ENCODE results near the gene ACOD1. TPM values are rescaled to one million over a fixed set of nuclear protein-coding genes. Genes with fewer than 3 reads are reported as not detected.
A peak's percentile ranks its signal among the peaks of the same experiment; 100 is the strongest.

The ACOD1 gene
- total and polyA plus RNA-seq, 2 experiments from 2014 or later, result not detected

DNA sequence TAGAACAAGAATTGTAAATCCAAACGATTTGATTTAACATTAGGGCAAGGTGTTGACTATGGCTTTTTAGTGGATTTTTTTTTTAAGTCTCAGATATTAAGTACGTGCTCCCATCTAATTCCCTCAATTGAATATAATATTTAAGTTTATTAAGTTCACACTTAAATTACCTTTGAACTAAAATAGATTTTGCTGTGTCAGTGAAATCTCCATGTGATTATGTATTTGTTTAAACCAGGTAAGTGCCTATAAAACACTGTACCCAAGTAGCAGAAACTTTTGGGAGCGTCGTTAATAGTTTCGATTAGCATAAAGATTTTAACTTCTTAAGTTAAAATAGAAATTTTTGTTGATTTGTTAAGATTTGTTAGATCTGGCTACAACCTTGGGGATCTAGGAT, 45.2 kb downstream of the ACOD1 start:
- TF ChIP-seq EZH2 (IDR thresholded peaks at IDR 0.05; ENCODE audit: borderline replicate concordance), result no peak
- TF ChIP-seq EZH2phosphoT487 (IDR thresholded peaks at IDR 0.05; ENCODE audit: low read depth, severe bottlenecking, unreplicated experiment), result no peak
- TF ChIP-seq, protein P1, sequence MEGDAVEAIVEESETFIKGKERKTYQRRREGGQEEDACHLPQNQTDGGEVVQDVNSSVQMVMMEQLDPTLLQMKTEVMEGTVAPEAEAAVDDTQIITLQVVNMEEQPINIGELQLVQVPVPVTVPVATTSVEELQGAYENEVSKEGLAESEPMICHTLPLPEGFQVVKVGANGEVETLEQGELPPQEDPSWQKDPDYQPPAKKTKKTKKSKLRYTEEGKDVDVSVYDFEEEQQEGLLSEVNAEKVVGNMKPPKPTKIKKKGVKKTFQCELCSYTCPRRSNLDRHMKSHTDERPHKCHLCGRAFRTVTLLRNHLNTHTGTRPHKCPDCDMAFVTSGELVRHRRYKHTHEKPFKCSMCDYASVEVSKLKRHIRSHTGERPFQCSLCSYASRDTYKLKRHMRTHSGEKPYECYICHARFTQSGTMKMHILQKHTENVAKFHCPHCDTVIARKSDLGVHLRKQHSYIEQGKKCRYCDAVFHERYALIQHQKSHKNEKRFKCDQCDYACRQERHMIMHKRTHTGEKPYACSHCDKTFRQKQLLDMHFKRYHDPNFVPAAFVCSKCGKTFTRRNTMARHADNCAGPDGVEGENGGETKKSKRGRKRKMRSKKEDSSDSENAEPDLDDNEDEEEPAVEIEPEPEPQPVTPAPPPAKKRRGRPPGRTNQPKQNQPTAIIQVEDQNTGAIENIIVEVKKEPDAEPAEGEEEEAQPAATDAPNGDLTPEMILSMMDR (IDR thresholded peaks at IDR 0.05; ENCODE audit: poor library complexity), result no peak
- Histone ChIP-seq H3K27ac (no peak overlapping the region), H3K27me3 (no peaks in the 10 kb centered on the region), H3K79me2 (peaks cover 25% of the 10 kb centered on the region), H3K4me2 (peak overlapping the region; percentile 87), H3K9me3 (ENCODE audit: low read depth) (no peaks in the 10 kb centered on the region), H3K4me1 (ENCODE audit: insufficient read depth) (peaks cover 6% of the 10 kb centered on the region), H3K9me2 (replicated peaks; ENCODE audit: insufficient read depth) (no peaks in the 10 kb centered on the region), H4K20me1 (ENCODE audit: insufficient read depth, poor library complexity, severe bottlenecking) (no peaks in the 10 kb centered on the region), H3K36me3 (replicated peaks; ENCODE audit: insufficient read depth, low read depth) (no peaks in the 10 kb centered on the region), H3K4me3 (no peak overlapping the region), H2AFZ (no peak overlapping the region)
- no peak for DNase-seq (ENCODE audit: low spot score)
- 93% methylated on average over 5 of the region's 5 CpGs for WGBS (ENCODE audit: low lambda C conversion rate, missing lambda C conversion rate)

DNA sequence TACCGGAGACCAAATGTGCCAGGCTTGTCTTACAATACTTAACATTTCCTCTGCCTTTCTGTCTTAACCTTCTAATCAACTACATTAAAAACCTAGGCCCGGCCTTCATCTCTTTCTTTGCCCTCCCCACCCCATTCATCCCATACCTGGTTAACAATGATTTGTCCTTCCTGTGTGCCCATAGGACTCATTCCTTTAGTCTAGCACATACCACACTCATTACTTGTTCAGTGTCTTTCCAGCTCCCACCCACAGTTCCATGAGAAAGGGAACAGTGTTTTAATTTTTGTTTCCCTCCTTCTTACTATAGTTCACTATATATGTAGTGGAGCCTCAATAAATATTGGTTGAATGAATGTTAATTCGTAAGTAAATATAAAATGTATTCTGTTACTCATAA, 46.0 kb downstream of the ACOD1 start:
- WGBS (ENCODE audit: low lambda C conversion rate, missing lambda C conversion rate), result 94% methylated on average over 3 of the region's 3 CpGs
- no peaks in the 10 kb centered on the region for H4K20me1 ChIP-seq (ENCODE audit: insufficient read depth, poor library complexity, severe bottlenecking)
- H3K27ac ChIP-seq, result no peak overlapping the region
- H3K27me3 ChIP-seq, result no peaks in the 10 kb centered on the region
- no peak for DNase-seq (ENCODE audit: low spot score)
- H3K79me2 ChIP-seq, result peaks cover 25% of the 10 kb centered on the region
- no peaks in the 10 kb centered on the region for H3K9me3 ChIP-seq (ENCODE audit: low read depth)
- no peaks in the 10 kb centered on the region for H3K36me3 ChIP-seq (replicated peaks; ENCODE audit: insufficient read depth, low read depth)
- H3K4me2 ChIP-seq, result peak overlapping the region; percentile 87
- H3K4me3 ChIP-seq, result no peak overlapping the region
- TF ChIP-seq EZH2phosphoT487 (IDR thresholded peaks at IDR 0.05; ENCODE audit: low read depth, severe bottlenecking, unreplicated experiment), result no peak
- TF ChIP-seq EZH2 (IDR thresholded peaks at IDR 0.05; ENCODE audit: borderline replicate concordance), result no peak
- TF ChIP-seq, protein P1 (IDR thresholded peaks at IDR 0.05; ENCODE audit: poor library complexity), result no peak
- H3K4me1 ChIP-seq (ENCODE audit: insufficient read depth), result peaks cover 6% of the 10 kb centered on the region
- no peaks in the 10 kb centered on the region for H3K9me2 ChIP-seq (replicated peaks; ENCODE audit: insufficient read depth)
- H2AFZ ChIP-seq, result no peak overlapping the region

DNA sequence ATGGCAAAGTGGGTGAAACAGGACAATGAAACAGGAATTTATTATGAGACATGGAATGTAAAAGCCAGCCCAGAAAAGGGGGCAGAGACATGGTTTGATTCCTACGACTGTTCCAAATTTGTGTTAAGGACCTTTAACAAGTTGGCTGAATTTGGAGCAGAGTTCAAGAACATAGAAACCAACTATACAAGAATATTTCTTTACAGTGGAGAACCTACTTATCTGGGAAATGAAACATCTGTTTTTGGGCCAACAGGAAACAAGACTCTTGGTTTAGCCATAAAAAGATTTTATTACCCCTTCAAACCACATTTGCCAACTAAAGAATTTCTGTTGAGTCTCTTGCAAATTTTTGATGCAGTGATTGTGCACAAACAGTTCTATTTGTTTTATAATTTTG, 52.2 kb downstream of the ACOD1 start:
- H3K27me3 ChIP-seq, result no peaks in the 10 kb centered on the region
- no peak overlapping the region for H3K4me3 ChIP-seq
- H4K20me1 ChIP-seq (ENCODE audit: insufficient read depth, poor library complexity, severe bottlenecking), result no peaks in the 10 kb centered on the region
- no peak overlapping the region for H3K4me2 ChIP-seq
- H2AFZ ChIP-seq, result no peak overlapping the region
- H3K4me1 ChIP-seq (ENCODE audit: insufficient read depth), result peaks cover 10% of the 10 kb centered on the region
- H3K27ac ChIP-seq, result peak overlapping the region; percentile 10
- WGBS (ENCODE audit: low lambda C conversion rate, missing lambda C conversion rate), result 54% methylated on average over 1 of the region's 1 CpG
- H3K9me3 ChIP-seq (ENCODE audit: low read depth), result no peaks in the 10 kb centered on the region
- TF ChIP-seq, protein P1 (IDR thresholded peaks at IDR 0.05; ENCODE audit: poor library complexity), result no peak
- TF ChIP-seq EZH2phosphoT487 (IDR thresholded peaks at IDR 0.05; ENCODE audit: low read depth, severe bottlenecking, unreplicated experiment) (no peak), EZH2 (IDR thresholded peaks at IDR 0.05; ENCODE audit: borderline replicate concordance) (no peak)
- no peaks in the 10 kb centered on the region for H3K9me2 ChIP-seq (replicated peaks; ENCODE audit: insufficient read depth)
- peaks cover 4% of the 10 kb centered on the region for H3K79me2 ChIP-seq
- DNase-seq (ENCODE audit: low spot score), result no peak
- no peaks in the 10 kb centered on the region for H3K36me3 ChIP-seq (replicated peaks; ENCODE audit: insufficient read depth, low read depth)

DNA sequence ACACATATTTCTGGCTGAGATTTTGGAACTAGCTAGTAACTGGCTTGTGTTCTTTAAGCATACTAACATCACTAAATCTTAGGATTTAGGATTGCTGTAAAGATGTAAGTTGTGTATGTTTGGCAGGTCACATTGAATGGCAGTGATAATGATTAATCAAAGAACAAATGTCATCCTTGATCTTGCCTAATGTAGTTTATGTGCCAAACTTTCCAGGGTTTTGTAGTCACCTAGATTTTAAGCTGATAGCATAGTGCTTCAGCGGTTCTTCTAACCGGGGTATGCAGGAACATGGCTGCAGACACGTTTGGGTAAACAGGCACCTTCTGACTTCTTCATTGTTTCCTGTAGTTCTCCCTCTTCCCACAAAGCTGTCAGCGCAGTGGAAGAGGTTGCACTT, 53.2 kb downstream of the ACOD1 start:
- 44% methylated on average over 4 of the region's 4 CpGs for WGBS (ENCODE audit: low lambda C conversion rate, missing lambda C conversion rate)
- H3K27me3 ChIP-seq, result no peaks in the 10 kb centered on the region
- no peaks in the 10 kb centered on the region for H3K9me3 ChIP-seq (ENCODE audit: low read depth)
- no peak overlapping the region for H3K4me3 ChIP-seq
- peaks cover 10% of the 10 kb centered on the region for H3K4me1 ChIP-seq (ENCODE audit: insufficient read depth)
- no peaks in the 10 kb centered on the region for H3K9me2 ChIP-seq (replicated peaks; ENCODE audit: insufficient read depth)
- H3K36me3 ChIP-seq (replicated peaks; ENCODE audit: insufficient read depth, low read depth), result no peaks in the 10 kb centered on the region
- H2AFZ ChIP-seq, result no peak overlapping the region
- peaks cover under 1% of the 10 kb centered on the region for H4K20me1 ChIP-seq (ENCODE audit: insufficient read depth, poor library complexity, severe bottlenecking)
- no peak overlapping the region for H3K27ac ChIP-seq
- H3K79me2 ChIP-seq, result peaks cover 10% of the 10 kb centered on the region
- no peak for TF ChIP-seq EZH2 (IDR thresholded peaks at IDR 0.05; ENCODE audit: borderline replicate concordance)
- TF ChIP-seq, protein P1 (IDR thresholded peaks at IDR 0.05; ENCODE audit: poor library complexity), result no peak
- no peak for TF ChIP-seq EZH2phosphoT487 (IDR thresholded peaks at IDR 0.05; ENCODE audit: low read depth, severe bottlenecking, unreplicated experiment)
- no peak for DNase-seq (ENCODE audit: low spot score)
- H3K4me2 ChIP-seq, result no peak overlapping the region

Data from hepatocyte (in vitro differentiated cells).